K562 (cell line): ENCODE measurements around the gene LCA5L. TPM values are rescaled to one million over a fixed set of nuclear protein-coding genes. Genes with fewer than 3 reads are reported as not detected.

ENCODE experiments used
- ATAC-seq: fragments of 200-7000 bp; cut with Tn5 transposase; 3 replicates; pipeline ENCODE4 v1.9.1; 2020; ENCODE audit warnings: moderate library complexity
- BruUV-seq: library from RNA; stranded (reverse); fragments of 400-500 nt; replicated peaks from 2 replicates; lab custom pipeline; 2021; lab: Mats Ljungman, UMichigan
- CTCF ChIA-PET: fragments of 300-600 bp; formaldehyde crosslinking; extraction: SDS; loops from one replicate; lab custom pipeline; 2021; ENCODE audit warnings: low intra/inter-chr PET ratio; lab: Yijun Ruan, JAX
- POLR2A ChIA-PET: fragments of 300-600, 350-650 bp; sonication (Branson Sonifier 250); formaldehyde crosslinking; extraction: SDS; loops from one replicate; lab custom pipeline; 2021; ENCODE audit warnings: antibody characterized with exemption, inconsistent platforms; lab: Yijun Ruan, JAX
- DNase-seq, 4 experiments: peaks; one replicate each; pipeline versions ENCODE4 v3.0.0 to v3.0.0-alpha.2; 2011 to 2018; ENCODE audit warnings: low spot score in 3 of 4, mixed read lengths in 3 of 4; ENCODE audit errors: extremely low read depth in 1 of 4
- FAIRE-seq: peaks from 2 replicates; lab custom pipeline; 2011; peaks lifted over from hg19 to GRCh38; lab: Jason Lieb, UNC
- H2AFZ ChIP-seq: 2 replicates; pipeline ENCODE4 v1.6.0; 2011; ENCODE audit warnings: low read depth, low read length, control low read depth, inconsistent platforms
- H3K27ac ChIP-seq: fragments of 200-600 bp; 3 replicates; pipeline ENCODE4 v1.8.0; 2011; ENCODE audit warnings: low read depth, mild to moderate bottlenecking, control low read depth, inconsistent platforms, low read length, moderate library complexity, mixed read lengths; ENCODE audit errors: extremely low read depth
- H3K27me3 ChIP-seq, 2 experiments: fragments of 300-600 bp in 1 of 2; 2 replicates in 1 of 2; 3 replicates in 1 of 2; pipeline versions ENCODE4 v1.6.0 to v1.8.0; 2011; ENCODE audit warnings: inconsistent platforms in 2 of 2, low read length in 2 of 2, mild to moderate bottlenecking in 1 of 2, mixed read lengths in 1 of 2, moderate library complexity in 1 of 2; ENCODE audit not compliant: control insufficient read depth in 2 of 2, insufficient read depth in 2 of 2
- H3K36me3 ChIP-seq: fragments of 300-600 bp; 3 replicates; pipeline ENCODE4 v1.8.0; 2011; ENCODE audit warnings: mild to moderate bottlenecking, low read length, inconsistent platforms; ENCODE audit not compliant: control insufficient read depth, insufficient read depth
- H3K4me1 ChIP-seq, 2 experiments: fragments of 200-600 bp in 1 of 2; replicated peaks in 1 of 2; 2 replicates in 1 of 2; 3 replicates in 1 of 2; pipeline versions ENCODE4 v1.5.1 to v1.8.0; 2011; ENCODE audit warnings: inconsistent platforms in 2 of 2, low read length in 2 of 2, mild to moderate bottlenecking in 1 of 2, mixed read lengths in 1 of 2, moderate library complexity in 1 of 2; ENCODE audit not compliant: control insufficient read depth in 2 of 2, insufficient read depth in 2 of 2
- H3K4me2 ChIP-seq: 2 replicates; pipeline ENCODE4 v1.6.1; 2011; ENCODE audit warnings: low read length, control low read depth, inconsistent platforms, mixed read lengths; ENCODE audit not compliant: insufficient read depth
- H3K4me3 ChIP-seq: fragments of 200-600 bp; sonication (generic), shearing (Covaris generic); 2 replicates; pipeline ENCODE4 v1.5.1; 2016; ENCODE audit warnings: control low read depth, inconsistent platforms
- H3K79me2 ChIP-seq: fragments of 200-600 bp; 3 replicates; pipeline ENCODE4 v1.8.0; 2011; ENCODE audit warnings: low read length, inconsistent platforms; ENCODE audit not compliant: control insufficient read depth, insufficient read depth
- H3K9ac ChIP-seq, 2 experiments: 2 replicates each; pipeline versions ENCODE4 v1.6.0 to v1.6.1; 2011; ENCODE audit warnings: low read depth in 2 of 2, low read length in 2 of 2, control low read depth in 1 of 2, inconsistent platforms in 1 of 2, mild to moderate bottlenecking in 1 of 2, mixed read lengths in 1 of 2; ENCODE audit not compliant: insufficient read depth in 1 of 2
- H3K9me1 ChIP-seq: one replicate; pipeline ENCODE4 v1.6.0; 2011; ENCODE audit warnings: inconsistent platforms, mild to moderate bottlenecking, low read length, moderate library complexity; ENCODE audit not compliant: control insufficient read depth, insufficient read depth
- H3K9me3 ChIP-seq: replicated peaks from 2 replicates; pipeline ENCODE4 v1.5.1; 2011; ENCODE audit warnings: low read depth, low read length, inconsistent platforms; ENCODE audit not compliant: control insufficient read depth, insufficient read depth
- H4K20me1 ChIP-seq: replicated peaks from 2 replicates; pipeline ENCODE4 v1.6.1; 2011; ENCODE audit warnings: low read length, inconsistent platforms, mixed read lengths; ENCODE audit not compliant: control insufficient read depth, insufficient read depth
- CBFA2T3 ChIP-seq: fragments of 450-650 bp; IDR thresholded peaks from 2 replicates; pipeline ENCODE4 v1.6.1; 2017
- DNMT1 ChIP-seq: fragments of 450-650 bp; IDR thresholded peaks from 2 replicates; pipeline ENCODE4 v1.6.1; 2016; ENCODE audit warnings: antibody characterized with exemption, mild to moderate bottlenecking
- KDM1A ChIP-seq, 2 experiments: fragments of 450-650 bp; IDR thresholded peaks; 2 replicates each; pipeline ENCODE4 v1.6.1; 2016; ENCODE audit warnings: mild to moderate bottlenecking in 2 of 2
- RB1 ChIP-seq: fragments of 450-650 bp; IDR thresholded peaks from 2 replicates; pipeline ENCODE4 v1.6.1; 2017; ENCODE audit warnings: low read depth, mild to moderate bottlenecking
- ZBTB26 ChIP-seq: fragments of 450-650 bp; formaldehyde crosslinking; IDR thresholded peaks from 2 replicates; pipeline ENCODE4 v1.4.0; 2022; ENCODE audit warnings: missing genetic modification characterization
- ZBTB40 ChIP-seq, 2 experiments: fragments of 450-650 bp in 1 of 2; sonication (generic) in 1 of 2; formaldehyde crosslinking in 1 of 2; IDR thresholded peaks; 2 replicates each; pipeline versions ENCODE4 v1.7.1 to v1.9.0; 2016 to 2022; ENCODE audit warnings: inconsistent platforms in 1 of 2, mild to moderate bottlenecking in 1 of 2, missing genetic modification reagents in 1 of 2
- ZEB2 ChIP-seq: fragments of 450-650 bp; IDR thresholded peaks from 2 replicates; pipeline ENCODE4 v1.6.1; 2016
- ZNF395 ChIP-seq: fragments of 200-800 bp; sonication (Bioruptor generic); IDR thresholded peaks from 2 replicates; pipeline ENCODE4 v1.6.1; 2017; ENCODE audit warnings: missing genetic modification characterization, missing compliant biosample characterization
- WGBS: fragments of 100-300 bp; shearing (Covaris generic); methylation state at CpG from one replicate; pipeline ENCODE4 v1.1.6; 2016; ENCODE audit warnings: low coverage, mixed read lengths; ENCODE audit not compliant: insufficient coverage; ENCODE audit errors: missing lambda C conversion rate; 5-methylcytosine and 5-hydroxymethylcytosine counted together
- in situ Hi-C: fragments of 300-500 bp; cut with MboI; formaldehyde crosslinking; loops from 4 replicates; pipeline ENCODE4 v1.15.0; 2018; ENCODE audit warnings: inconsistent platforms, mixed read lengths
- intact Hi-C: fragments of 100-400 bp; cut with micrococcal nuclease; formaldehyde crosslinking; loops from 2 replicates; pipeline ENCODE4 v1.14.2; 2022
- polyA plus RNA-seq, 8 experiments: library from polyadenylated mRNA; depleted of rRNA in 4 of 8; stranded (reverse) in 5 of 8; unstranded in 3 of 8; fragments of >200 nt; fragmentation: Nextera tagmentation in 2 of 8; fragmentation: Illumina TruSeq in 1 of 8; extraction: Ambion mirVana in 2 of 8; extraction: Trizol in 1 of 8; gene quantifications; 2 replicates each; pipeline versions ENCODE4 v1.2.1 to v1.2.3, GENCODE V29; 2011 to 2014; ENCODE audit warnings: inconsistent platforms in 1 of 8, missing spikeins in 1 of 8
- total RNA-seq, 7 experiments: library from RNA; depleted of rRNA in 6 of 7; stranded (reverse); fragments of >200 nt in 6 of 7; fragmentation: Illumina TruSeq in 2 of 7; extraction: Trizol in 2 of 7; gene quantifications; 2 replicates each; pipeline versions ENCODE4 v1.2.1 to v1.2.3, GENCODE V29; 2011 to 2021; ENCODE audit warnings: low replicate concordance in 1 of 7

The LCA5L gene
- total and polyA plus RNA-seq, 9 of the 15 experiments (the other 6 are each of a cell fraction or from before 2014, with no cell fraction given): 1.8 to 4.9 (median 3.8) TPM

- TF ChIP-seq ZNF395 (CRISPR knock-in tag): peak; percentile 78; the same call in 1 of the 2 replicates
Measured at GRCh38 chr21:39452970-39453342, 7.4 kb upstream of the LCA5L start (continued).

- ChIA-PET POLR2A (interaction anchor here (0.6 to 2.5 kb wide), 9 partner anchors 9 to 178 kb away, joined by 3 to 19 read pairs (median 4); no protein-coding TSS in a partner anchor), CTCF (no interaction called here)
- FAIRE-seq: peak; percentile 59
- peak; percentile 65 for ATAC-seq
- Histone ChIP-seq H3K9me1 (no peaks in the 10 kb centered on the region), H3K27me3 (no peaks in the 10 kb centered on the region), H4K20me1 (no peaks in the 10 kb centered on the region), H3K4me3 (peak overlapping the region; percentile 32), H2AFZ (peak overlapping the region; percentile 83), H3K4me2 (peak overlapping the region; percentile 72), H3K4me1 (peaks cover 17 to 25% of the 10 kb centered on the region in 2 experiments), H3K9me3 (no peaks in the 10 kb centered on the region), H3K36me3 (no peaks in the 10 kb centered on the region), H3K79me2 (no peaks in the 10 kb centered on the region), H3K27ac (peak overlapping the region; percentile 74), H3K9ac (peak overlapping the region in 1 of 2 experiments; percentile 65; a peak in 3 of 4 replicates)
- WGBS: 16% methylated on average over 10 of the region's 10 CpGs
- peak in 1 of 4 experiments; percentile 41 for DNase-seq
- intact Hi-C loops: no loop called here
- in situ Hi-C loops: no loop called here
- no TSS peak for BruUV-seq
- TF ChIP-seq KDM1A (IDR thresholded peaks at IDR 0.05) (no peak), CBFA2T3 (no peak), ZEB2 (no peak), ZBTB26 (CRISPR knock-in tag) (peak; percentile 6; the same call in 1 of the 2 replicates), DNMT1 (no peak), RB1 (no peak), ZBTB40 (IDR thresholded peaks at IDR 0.05) (no peak), ZBTB40 (CRISPR knock-in tag; IDR thresholded peaks at IDR 0.05) (no peak)
Measured at GRCh38 chr21:39452207-39452969, 6.8 kb upstream of the LCA5L start.
